Measurements from ENCODE around the gene TSHZ2.

Gene TSHZ2

GRCh38 chr20:53047203-53047602 lies 75.0 kb downstream of the TSHZ2 start:
- no peak overlapping the region for H3K4me3 ChIP-seq
- no peak overlapping the region for H3K27ac ChIP-seq

DNA sequence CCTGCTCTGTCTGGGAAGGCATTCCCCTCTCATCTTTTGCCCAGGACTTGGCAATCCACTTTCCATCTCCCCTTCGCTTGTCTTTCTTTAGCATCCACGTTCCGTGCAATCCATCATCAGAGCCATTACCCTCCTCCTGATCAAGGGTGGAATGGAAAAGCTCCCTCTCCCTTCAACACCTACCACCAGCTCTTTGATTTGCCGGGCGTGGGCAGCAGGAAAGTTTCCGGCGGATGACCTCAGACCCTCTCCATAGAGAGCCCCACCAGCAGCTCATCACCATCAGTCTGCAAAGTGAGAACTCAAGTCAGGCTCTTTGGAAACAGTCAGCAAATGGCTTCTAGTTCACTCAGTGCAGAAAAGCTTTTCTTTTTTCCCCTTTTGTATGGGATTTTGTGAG lies 76.2 kb downstream of the TSHZ2 start:
- Histone ChIP-seq H3K4me3 (no peak overlapping the region), H3K27ac (no peak overlapping the region)

GRCh38 chr20:53050338-53050737 lies 78.2 kb downstream of the TSHZ2 start:
- Histone ChIP-seq H3K4me3 (no peak overlapping the region), H3K27ac (no peak overlapping the region)

DNA sequence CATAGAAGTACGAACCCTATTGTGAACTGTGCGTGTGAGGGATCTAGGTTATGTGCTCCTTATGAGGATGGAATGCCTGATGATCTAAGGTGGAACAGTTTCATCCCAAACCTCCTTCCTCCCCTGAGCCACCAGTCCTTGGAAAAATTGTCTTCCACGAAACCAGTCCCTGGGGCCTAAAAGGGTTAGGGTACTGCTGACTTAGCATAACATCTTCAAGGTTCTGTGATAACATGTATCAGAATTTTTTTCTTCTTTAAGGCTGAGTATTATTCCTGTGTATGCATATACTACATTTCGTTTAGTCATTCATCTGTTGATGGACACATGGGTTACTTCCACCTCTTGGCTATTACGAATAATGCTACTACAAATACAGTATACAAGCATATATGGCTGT lies 80.2 kb downstream of the TSHZ2 start:
- H3K4me3 ChIP-seq = no peak overlapping the region
- no peak overlapping the region for H3K27ac ChIP-seq

- Histone ChIP-seq H3K27ac (no peak overlapping the region), H3K4me3 (no peak overlapping the region)
These were observed 81.4 kb downstream of the TSHZ2 start for GRCh38 chr20:53053595-53053994.

DNA sequence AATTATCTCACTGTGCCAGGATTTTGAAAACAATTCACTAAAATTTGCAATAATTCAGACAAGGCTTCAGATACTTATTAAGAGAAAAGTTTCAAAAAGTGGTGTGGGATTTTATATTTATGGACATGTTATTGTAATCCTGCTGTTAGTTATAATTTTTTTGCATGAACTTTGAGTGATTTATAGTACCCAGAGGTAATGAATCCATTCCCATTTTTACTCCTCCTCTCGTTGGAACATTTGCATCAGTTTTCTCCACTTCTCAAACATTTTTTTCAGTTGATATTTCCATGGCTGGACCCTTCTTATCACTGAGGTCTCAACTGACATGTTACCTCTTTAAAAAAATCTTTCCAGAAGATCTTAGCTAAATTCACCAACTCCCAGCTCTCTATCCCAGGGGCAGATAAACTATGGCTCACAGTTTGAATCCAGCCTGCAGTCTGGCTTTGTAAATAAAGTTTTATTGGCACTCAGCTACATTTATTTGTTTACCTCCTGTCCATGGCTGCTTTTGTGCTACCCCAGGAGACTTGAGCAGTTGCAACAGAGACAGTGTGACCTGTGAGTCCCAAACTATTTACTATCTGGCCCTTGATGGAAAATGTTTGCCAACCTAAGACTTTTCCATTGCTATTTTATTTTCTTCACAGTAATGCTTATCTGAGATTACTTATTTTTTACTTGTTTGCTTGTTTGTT lies 83.4 kb downstream of the TSHZ2 start:
- H3K27ac ChIP-seq = no peak overlapping the region
- H3K4me3 ChIP-seq = no peak overlapping the region

DNA sequence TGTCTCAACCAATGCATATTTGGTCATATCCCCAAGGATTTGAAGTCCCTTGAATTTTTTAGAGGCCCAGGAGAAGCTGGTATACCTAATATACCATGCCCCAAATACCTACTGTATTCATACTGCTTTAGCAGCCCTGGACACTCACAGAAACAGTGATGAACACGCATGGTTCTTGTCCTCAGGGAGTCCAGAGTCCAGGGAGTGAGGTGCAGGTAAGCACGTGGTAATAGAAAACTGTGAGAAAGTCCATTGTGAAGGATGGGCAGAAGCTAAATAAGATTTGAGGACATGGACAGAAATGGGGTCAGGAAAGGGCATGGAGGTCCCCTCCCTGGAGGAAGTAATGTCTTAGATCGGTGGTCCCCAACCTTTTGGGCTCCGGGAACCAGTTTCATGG lies 85.4 kb downstream of the TSHZ2 start:
- Histone ChIP-seq H3K27ac (no peak overlapping the region), H3K4me3 (no peak overlapping the region)

DNA sequence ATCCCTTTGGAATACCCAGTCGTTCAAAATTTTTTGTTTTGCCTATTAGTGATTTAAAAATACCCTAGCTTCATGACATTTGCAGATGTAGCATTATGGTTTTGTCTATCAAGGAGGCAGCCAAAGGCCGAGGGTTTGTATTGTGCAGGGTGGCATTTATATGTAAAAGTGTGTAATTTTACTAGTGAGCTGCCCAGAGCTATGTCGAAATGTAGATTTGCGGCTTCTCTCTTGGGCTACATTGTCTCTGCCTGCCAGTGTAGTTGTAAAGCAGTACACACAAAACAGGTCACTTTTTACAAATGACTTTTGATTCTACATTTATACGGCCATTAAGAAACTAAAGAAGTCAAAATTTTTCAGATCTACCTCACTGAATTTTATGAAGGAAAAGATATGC lies 87.7 kb downstream of the TSHZ2 start:
- H3K27ac ChIP-seq = no peak overlapping the region
- H3K4me3 ChIP-seq = no peak overlapping the region

DNA sequence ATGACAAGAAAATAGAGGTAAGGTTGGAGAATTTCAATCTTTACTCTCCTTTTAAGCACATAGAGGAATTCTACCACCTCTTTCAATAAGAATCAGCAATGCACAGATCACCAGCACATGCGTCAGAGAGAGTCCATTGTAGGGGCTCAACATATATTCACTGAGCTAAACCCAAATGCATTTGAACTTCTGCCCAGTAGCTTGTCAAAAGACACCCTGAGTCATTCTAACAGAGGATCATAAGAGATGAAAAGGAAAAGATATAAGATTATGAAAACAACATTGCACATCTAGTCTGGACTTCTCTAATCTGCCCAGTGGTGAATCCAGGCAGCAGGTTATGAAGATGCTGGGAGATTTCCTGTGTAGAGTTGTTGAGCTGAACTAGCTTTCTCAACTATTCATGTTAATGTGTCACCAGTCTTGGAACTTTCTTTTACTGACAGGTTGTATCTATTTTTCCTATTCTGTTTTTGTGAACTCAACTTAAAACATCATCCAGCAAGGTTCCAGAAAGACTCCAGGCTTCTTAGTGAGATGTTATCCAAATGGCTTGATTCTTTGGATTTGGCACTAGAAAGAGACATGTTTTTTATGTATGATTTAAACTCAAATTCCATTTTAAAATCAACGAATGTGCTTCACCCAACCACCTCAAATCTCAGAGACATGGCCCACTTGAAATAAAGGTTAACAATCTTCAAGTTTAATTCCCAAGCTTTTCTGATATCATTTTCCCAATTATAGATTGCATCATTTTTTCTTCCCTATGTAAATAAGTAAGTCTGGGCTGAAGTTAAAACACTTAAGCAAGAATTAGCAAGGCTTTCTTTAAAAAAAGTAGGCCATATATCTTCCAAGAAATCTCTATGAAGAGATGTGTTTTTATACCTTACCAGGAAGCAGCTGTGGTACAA lies 89.3 kb downstream of the TSHZ2 start:
- Histone ChIP-seq H3K4me3 (no peak overlapping the region), H3K27ac (no peak overlapping the region)

DNA sequence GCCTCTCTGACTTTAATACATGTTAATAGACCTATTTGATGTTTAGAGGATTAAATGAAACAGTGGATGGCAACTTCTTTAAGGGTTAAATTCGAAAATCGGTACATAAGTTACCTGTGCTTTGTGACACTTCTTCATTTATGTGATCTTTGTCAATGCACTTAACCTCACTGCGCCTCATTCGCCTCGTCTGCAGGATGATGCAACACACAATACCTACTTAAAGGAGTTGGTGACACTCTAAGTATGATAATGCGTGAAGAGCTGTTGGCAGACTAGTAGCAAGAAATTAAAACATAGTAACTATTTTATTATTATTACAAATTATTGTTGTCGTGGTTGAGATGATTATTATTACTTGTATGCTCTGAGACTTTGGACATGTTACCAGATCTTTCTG lies 92.8 kb downstream of the TSHZ2 start:
- Histone ChIP-seq H3K4me3 (no peak overlapping the region), H3K27ac (no peak overlapping the region)

- H3K4me3 ChIP-seq = no peak overlapping the region
- H3K27ac ChIP-seq = no peak overlapping the region
These were observed 96.1 kb downstream of the TSHZ2 start for GRCh38 chr20:53068241-53068640.

GRCh38 chr20:53069132-53069531 lies 97.0 kb downstream of the TSHZ2 start:
- Histone ChIP-seq H3K4me3 (no peak overlapping the region), H3K27ac (no peak overlapping the region)

GRCh38 chr20:53070224-53070623 lies 98.1 kb downstream of the TSHZ2 start:
- H3K4me3 ChIP-seq = no peak overlapping the region
- H3K27ac ChIP-seq = peak overlapping the region in 4 of 21 experiments; percentile 24 to 62 (median 56)

- no peak overlapping the region for H3K4me3 ChIP-seq
- H3K27ac ChIP-seq = peak overlapping the region in 11 of 21 experiments; percentile 3 to 73 (median 49)
These were observed 98.7 kb downstream of the TSHZ2 start for GRCh38 chr20:53070706-53071392.

DNA sequence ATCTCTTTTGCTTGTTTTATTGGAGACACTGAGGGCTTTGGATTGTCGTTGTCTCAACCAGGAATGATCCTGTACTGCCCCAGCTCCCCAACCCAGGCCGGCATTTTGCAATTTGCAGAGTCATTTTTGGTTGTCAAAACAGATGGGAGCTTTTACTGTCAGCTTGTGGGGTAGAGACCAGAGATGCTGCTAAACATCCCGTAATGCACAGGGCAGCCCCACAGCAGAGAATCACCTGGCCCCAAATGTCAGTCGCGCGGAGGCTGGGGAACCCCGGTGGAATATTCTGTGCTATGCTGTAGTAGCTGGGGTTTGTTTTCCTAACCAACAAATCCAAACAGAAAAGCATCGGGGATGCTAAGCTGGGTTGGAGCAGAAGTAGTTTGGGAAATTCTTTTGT lies 99.7 kb downstream of the TSHZ2 start:
- H3K27ac ChIP-seq = peak overlapping the region in 9 of 21 experiments; percentile 8 to 73 (median 49)
- no peak overlapping the region for H3K4me3 ChIP-seq

DNA sequence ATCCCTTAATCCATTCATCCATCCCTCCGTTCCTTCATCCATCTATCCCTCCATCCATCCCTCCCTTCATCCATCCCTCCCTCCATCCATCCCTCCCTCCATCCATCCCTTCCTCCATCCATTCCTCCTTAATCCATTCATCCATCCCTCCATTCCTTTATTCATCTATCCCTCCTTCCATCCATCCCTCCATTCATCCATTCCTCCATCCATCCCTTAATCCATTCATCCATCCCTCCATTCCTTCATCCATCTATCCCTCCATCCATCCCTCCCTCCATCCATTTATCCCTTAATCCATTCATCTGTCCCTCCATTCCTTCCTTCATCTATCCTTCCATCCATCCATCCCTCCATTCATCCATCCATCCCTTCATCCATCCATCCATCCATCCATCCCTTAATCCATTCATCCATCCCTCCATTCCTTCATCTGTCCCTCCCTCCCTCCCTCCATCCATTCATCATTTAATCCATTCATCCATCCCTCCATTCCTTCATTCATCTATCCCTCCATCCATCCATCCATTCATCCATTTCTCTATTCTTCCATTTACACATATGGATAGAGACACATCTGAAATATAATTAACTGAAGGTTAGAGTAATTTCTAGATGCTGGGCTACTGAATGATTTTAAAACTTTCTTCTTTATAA lies 100.9 kb downstream of the TSHZ2 start:
- Histone ChIP-seq H3K27ac (no peak overlapping the region), H3K4me3 (no peak overlapping the region)

DNA sequence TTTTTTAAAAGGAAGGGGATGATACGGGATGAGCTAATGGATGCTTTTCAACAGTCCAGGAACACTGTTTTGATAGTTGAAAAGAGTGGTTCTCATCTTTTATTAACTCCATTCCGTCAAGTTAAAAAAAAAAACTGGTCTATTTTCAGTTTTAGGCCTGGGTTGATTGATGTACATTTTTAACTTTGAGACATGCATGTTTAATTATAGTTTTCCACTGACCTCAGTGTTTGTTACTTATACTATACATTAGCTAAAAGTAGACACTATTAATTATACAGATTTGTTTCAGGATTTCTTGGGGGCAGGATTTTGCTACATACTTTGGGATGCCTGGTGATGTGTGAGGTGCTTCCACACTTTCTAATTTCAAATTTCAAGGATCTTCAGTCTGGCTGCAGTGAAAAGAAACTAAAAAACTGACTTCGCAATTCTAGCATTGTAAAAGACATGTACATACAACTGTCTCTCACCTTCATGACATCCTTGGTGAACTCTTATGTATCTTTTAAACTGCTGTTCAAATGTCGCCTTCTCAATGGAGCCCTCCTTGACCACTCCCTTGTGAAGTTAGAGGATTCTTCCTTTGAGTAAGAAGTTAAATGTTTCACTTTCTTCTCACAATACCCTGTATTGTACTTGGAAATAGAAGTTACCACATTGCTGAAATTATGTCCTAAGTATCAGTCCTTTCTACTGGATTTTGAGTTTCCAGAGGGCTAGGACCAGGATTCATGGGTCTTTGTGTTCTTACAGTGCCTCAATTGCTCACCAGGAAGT lies 101.7 kb downstream of the TSHZ2 start:
- no peak overlapping the region for H3K4me3 ChIP-seq
- peak overlapping the region in 1 of 21 experiments; percentile 15 for H3K27ac ChIP-seq

- Histone ChIP-seq H3K4me3 (no peak overlapping the region), H3K27ac (peak overlapping the region in 1 of 21 experiments; percentile 11)
These were observed 102.7 kb downstream of the TSHZ2 start for GRCh38 chr20:53074811-53075314.

GRCh38 chr20:53076668-53077067 lies 104.5 kb downstream of the TSHZ2 start:
- Histone ChIP-seq H3K4me3 (no peak overlapping the region), H3K27ac (peak overlapping the region in 1 of 21 experiments; percentile 19)
